Ishikawa (cell line): ENCODE results near the gene ZMIZ1.

Source experiments
- FOXM1 ChIP-seq: IDR thresholded peaks from 2 replicates; pipeline ENCODE4 v1.6.1; 2012; ENCODE audit warnings: low read depth, borderline replicate concordance
- RAD21 ChIP-seq: IDR thresholded peaks from 2 replicates; pipeline ENCODE4 v1.6.1; 2012; ENCODE audit warnings: low read depth
- TAF1 ChIP-seq: IDR thresholded peaks from 2 replicates; pipeline ENCODE4 v1.6.1; 2012; ENCODE audit warnings: low read depth, mild to moderate bottlenecking
- TCF12 ChIP-seq: IDR thresholded peaks from 2 replicates; pipeline ENCODE4 v1.6.1; 2012; ENCODE audit warnings: low read depth
- YY1 ChIP-seq: IDR thresholded peaks from 2 replicates; pipeline ENCODE4 v1.6.1; 2012; ENCODE audit warnings: low read depth
- TF ChIP-seq, protein P1 (sequence below): IDR thresholded peaks from 2 replicates; pipeline ENCODE4 v1.6.1; 2012
- TF ChIP-seq, protein P2 (sequence below): IDR thresholded peaks from 2 replicates; pipeline ENCODE4 v1.6.1; 2012; ENCODE audit warnings: low read depth, mild to moderate bottlenecking
- TF ChIP-seq, protein P3 (sequence below): IDR thresholded peaks from 2 replicates; pipeline ENCODE4 v1.6.1; 2012

DNA sequence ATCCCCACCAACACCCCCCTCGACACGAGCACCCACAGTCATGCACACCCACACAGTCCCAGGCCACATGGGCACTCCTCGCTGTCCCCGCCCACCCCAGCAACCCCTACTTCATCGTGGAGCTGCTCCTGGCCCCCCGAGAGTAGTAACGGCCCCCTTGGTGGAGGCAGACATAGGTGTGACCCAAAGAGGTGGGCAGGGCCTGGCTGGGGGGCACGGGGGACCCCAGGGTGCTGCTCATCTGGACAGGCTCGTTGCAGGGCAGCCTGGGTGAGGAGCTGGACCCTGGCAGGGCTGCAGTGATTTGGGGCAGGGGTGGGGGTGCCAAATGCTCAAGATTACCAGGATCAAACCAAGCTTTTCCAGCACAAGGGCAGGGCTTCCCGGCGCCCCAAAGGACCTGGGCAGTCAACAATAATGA is 42.4 kb upstream of the ZMIZ1 start:
- TF ChIP-seq YY1: no peak
- no peak for TF ChIP-seq TAF1
- TF ChIP-seq, protein P1, sequence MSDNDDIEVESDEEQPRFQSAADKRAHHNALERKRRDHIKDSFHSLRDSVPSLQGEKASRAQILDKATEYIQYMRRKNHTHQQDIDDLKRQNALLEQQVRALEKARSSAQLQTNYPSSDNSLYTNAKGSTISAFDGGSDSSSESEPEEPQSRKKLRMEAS: no peak
- TF ChIP-seq FOXM1: no peak
- no peak for TF ChIP-seq TCF12
- TF ChIP-seq, protein P2, sequence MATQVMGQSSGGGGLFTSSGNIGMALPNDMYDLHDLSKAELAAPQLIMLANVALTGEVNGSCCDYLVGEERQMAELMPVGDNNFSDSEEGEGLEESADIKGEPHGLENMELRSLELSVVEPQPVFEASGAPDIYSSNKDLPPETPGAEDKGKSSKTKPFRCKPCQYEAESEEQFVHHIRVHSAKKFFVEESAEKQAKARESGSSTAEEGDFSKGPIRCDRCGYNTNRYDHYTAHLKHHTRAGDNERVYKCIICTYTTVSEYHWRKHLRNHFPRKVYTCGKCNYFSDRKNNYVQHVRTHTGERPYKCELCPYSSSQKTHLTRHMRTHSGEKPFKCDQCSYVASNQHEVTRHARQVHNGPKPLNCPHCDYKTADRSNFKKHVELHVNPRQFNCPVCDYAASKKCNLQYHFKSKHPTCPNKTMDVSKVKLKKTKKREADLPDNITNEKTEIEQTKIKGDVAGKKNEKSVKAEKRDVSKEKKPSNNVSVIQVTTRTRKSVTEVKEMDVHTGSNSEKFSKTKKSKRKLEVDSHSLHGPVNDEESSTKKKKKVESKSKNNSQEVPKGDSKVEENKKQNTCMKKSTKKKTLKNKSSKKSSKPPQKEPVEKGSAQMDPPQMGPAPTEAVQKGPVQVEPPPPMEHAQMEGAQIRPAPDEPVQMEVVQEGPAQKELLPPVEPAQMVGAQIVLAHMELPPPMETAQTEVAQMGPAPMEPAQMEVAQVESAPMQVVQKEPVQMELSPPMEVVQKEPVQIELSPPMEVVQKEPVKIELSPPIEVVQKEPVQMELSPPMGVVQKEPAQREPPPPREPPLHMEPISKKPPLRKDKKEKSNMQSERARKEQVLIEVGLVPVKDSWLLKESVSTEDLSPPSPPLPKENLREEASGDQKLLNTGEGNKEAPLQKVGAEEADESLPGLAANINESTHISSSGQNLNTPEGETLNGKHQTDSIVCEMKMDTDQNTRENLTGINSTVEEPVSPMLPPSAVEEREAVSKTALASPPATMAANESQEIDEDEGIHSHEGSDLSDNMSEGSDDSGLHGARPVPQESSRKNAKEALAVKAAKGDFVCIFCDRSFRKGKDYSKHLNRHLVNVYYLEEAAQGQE: no peak
- TF ChIP-seq RAD21: no peak
- TF ChIP-seq, protein P3, sequence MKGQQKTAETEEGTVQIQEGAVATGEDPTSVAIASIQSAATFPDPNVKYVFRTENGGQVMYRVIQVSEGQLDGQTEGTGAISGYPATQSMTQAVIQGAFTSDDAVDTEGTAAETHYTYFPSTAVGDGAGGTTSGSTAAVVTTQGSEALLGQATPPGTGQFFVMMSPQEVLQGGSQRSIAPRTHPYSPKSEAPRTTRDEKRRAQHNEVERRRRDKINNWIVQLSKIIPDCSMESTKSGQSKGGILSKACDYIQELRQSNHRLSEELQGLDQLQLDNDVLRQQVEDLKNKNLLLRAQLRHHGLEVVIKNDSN: no peak
